HS-27A (cell line): Measurements from ENCODE around the gene ERF.

Source experiments
- DNase-seq: peaks from one replicate; pipeline ENCODE4 v3.0.0-alpha.2; 2012; ENCODE audit warnings: low read depth, missing footprints

The ERF gene

DNA sequence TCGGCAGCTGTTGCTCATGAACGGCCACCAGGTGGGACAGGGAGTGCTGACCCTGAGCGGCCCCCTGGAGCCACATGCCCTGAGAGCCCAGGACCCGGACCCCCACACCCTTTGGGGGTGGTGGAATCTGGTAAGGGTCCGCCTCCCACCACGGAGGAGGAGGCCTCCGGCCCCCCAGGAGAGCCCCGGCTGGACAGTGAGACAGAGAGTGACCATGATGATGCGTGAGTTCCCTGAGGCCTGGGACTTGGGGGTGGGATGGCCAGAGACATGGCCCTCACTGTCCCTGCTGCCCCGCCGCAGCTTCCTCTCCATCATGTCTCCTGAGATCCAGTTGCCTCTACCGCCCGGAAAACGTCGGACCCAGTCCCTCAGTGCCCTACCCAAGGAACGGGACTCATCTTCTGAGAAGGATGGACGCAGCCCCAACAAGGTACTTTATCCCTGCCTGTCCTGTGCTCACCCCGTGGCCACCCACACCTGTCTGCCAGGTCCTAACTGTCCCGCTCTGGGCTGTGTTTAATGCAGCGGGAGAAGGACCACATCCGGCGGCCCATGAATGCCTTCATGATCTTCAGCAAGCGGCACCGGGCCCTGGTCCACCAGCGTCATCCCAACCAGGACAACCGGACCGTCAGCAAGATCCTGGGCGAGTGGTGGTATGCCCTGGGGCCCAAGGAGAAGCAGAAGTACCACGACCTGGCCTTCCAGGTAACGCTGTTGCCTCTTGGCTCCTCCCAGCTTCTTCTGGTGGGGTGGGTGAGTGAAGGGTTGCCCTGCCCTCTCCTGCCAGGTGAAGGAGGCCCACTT lies 32.3 kb upstream of the ERF start:
- no peak for DNase-seq

DNA sequence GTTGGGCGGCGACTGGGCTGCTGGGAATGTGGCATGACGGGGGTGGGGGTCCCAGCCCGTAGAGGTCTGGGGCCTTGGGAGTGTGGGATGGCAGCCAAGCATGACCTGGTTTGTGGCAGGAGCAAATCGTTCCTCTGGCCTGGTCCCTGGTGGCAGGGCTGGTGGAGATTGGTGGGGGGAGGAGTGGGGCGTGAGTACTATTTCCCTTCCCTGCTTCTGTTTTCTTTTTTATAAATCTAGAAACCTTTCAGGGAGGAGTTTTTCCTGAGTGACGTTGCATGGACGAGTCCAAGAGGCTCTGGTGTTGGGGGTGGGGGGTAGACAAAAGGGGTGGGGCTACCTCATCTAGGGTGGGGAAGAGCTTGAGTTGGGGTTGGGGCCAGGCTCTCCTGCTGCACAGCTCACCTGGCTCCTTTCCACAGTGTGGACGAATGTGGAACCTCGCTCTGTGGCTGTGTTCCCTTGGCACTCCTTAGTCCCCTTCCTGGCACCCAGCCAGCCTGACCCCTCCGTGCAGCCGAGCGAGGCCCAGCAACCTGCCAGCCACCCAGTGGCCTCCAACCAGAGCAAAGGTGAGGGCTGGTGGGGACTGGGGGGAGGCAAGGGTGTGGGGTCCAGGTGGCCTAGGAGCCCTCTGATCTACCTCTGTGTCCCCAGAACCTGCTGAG lies 31.6 kb upstream of the ERF start:
- DNase-seq = no peak

DNA sequence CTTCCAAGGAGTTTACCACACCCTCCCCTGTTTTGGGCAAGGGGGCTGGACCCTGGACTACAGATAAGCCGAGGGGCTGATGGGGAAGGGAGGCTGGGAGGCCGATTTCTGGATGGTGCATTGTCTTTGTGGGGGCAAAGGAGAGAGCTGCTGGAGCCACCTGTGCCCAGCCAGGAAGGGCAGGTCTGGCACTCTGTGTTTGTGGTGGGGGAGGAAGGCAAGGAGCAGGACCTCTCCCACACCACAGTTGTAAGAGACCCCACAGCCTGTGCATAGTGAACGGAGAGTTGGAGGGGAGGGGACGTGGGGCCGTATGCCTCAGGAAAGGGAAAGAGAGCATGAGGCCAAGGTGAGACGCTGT lies 31.0 kb upstream of the ERF start:
- no peak for DNase-seq

DNA sequence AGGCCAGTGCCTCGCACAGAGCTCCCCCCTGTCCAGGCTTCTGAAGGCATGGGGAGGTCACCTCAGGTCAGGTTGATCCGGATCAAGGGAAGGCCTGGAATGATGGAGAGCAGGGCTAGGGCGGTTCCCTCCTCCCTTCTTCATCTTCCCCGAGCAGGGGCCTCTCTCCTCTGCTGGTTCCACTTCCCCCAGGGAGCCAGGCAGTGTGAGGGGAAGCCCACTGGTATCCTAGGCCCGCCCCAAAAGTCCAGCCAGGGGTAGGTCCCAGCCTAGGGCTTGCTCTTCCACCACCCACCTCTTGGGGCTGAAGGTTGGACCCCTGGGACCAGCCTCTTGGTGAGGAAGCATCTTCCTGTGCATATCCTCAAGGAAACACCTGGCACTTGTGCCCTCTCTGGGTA lies 30.6 kb upstream of the ERF start:
- no peak for DNase-seq

DNA sequence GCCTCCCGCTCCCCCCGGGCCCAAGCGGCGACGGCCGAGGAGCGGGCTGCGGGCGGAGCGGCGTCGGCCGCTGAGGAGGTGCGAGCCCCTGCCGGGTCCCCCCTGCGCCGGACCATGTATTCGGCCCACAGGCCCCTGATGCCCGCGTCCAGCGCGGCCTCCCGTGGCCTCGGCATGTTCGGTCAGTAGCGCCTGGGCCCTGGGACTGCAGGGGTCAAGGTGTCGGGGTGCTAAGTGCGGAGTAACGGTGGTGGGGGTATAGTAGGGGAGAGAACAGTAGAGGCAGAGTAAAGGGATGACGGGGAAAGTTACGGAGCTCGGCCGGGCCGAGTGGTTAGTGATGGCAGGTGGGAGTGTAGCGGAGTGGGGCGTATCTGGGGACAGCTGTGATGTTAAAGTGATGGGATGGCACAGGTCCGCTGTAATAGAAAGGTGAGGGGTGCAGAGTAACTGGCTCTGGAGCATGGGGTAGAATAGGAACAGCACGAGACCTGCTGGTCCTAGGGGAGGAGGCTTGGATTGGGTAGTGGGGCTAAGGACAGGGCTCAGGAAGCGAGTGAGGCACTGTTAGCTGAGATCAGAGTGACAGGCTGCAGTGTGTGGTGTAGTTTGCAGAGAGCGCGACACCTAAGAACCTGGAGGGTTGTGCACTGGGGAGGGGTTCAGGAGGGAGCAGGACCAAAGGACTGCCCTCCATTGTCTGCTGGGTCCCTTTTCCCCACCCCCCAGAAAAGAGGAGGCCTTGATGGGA lies 29.8 kb upstream of the ERF start:
- no peak for DNase-seq

DNA sequence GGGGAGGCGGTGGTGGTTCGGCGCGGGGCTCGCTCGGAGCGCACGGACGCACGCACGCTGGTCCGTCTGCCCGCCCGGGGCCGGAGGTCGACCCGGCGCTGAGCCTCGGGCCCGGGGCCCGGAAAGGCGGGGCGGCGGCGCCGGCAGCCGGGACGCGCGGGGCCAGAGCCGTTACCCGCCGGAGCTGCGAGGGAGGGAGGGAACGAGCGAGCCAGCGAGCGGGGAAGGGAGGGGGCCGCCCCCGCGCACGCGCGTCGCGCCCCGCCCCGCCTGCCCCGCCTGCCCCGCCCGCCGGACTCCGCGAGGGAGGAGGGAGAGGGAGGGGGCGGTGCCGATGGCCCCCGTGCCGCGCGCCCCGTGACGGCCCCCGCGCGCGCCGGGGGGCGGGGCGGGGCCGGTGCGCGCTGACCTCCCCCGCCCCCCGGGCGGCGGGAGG lies 29.2 kb upstream of the ERF start:
- no peak for DNase-seq

DNA sequence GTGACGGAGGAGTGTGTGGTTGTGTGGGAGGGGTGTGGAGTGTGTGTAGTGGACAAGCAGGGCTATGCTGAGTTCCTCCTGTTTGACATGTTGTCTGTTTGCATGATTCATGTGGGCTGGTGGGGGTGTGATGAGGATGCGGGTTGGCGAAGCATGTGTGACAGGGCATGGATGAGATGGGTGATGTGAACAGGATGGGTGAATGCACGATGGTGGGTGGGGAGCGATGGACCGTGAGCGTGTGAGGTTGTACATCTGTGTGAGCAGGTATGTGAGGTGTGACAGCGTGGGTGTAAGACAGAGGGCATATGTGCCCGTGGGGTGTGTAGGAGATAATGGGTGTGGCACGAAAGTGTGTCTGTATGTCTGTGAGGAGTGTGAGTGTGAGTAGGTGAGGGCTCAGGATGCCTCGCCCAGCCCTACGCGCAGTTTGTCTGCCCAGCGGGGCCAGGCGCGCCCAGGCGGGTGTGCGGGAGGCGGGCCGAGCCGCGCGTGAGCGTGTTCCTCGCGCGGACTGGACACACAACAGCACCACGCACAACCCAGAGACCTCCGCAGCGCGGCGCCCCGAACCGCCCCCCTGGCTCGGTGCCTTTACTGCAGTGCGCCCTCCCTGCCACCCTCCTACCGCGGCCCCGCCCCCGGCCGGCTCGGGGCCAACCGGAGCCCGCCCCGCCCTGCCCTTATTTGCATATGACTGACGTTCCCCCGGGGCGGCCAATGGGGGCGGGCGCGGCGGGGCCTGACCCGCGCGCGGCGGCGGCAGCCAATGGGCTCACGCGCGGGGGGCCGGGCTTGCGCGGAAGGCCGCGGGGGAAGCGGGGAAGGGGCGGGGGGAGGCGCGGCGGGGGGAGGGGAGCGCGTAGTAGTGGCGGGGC lies 28.5 kb upstream of the ERF start:
- peak; percentile 86 for DNase-seq

DNA sequence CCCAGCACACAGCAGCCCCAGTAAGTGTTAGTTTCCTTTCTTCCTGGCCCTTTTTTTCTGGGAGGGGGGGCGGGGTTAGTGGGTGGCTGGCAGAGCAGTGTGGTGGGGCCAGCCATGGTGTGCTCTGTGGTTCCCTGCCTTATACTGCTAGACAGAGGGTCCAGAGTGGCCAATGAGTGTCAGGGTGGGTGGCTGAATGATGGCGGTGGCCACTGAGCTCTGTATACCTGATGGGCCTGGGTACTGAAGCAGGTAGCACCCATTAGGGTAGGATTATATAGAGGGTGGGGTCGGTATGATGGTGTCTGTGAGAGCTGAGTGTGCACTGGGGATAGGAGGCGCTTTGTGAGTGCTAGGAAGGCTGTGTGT lies 27.9 kb upstream of the ERF start:
- no peak for DNase-seq

DNA sequence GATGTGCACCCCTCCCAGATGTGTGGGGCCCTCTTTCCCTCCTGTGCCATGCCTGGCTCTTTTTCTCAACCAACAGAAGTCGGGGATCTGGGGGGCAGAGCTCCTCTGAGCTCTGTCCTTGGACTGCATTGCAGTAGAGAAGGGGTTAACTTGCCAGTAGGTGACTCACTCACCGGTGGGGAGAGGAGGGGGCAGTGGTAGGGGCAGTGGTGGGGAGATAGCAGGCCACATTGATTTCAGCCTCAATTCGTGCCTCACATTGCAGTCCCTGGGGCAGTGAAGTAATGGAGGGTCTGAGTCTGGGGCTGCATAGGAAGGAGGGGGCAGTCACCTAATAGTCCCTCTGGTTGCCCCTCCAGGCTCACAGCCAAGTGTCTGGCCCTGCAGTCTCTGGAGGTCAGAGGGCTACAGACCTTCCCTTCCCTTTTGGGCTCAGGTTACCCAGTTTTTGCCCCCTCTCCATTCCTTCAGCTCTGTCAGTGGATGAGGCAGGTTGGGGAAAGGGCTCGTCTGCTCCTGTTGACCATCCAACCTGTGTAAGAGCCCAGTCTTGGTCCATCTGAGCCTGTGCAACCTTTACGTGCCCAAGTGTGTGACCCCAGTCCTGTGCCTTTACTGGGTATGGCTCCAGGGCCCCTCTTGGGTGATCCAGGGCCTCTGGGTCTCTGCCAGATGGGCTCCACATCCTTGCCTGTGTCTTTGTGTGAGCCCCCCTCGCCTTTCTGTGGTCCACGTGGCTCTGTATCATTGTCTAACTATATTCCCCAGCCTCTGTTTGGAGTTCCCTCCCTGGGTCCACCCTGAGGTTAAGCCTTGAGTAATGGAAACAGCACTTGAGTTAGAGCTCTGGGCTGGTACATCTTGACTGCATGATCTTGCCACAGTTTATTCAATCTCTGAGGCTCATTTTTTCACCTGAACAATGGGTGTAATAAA lies 27.2 kb upstream of the ERF start:
- DNase-seq = no peak

DNA sequence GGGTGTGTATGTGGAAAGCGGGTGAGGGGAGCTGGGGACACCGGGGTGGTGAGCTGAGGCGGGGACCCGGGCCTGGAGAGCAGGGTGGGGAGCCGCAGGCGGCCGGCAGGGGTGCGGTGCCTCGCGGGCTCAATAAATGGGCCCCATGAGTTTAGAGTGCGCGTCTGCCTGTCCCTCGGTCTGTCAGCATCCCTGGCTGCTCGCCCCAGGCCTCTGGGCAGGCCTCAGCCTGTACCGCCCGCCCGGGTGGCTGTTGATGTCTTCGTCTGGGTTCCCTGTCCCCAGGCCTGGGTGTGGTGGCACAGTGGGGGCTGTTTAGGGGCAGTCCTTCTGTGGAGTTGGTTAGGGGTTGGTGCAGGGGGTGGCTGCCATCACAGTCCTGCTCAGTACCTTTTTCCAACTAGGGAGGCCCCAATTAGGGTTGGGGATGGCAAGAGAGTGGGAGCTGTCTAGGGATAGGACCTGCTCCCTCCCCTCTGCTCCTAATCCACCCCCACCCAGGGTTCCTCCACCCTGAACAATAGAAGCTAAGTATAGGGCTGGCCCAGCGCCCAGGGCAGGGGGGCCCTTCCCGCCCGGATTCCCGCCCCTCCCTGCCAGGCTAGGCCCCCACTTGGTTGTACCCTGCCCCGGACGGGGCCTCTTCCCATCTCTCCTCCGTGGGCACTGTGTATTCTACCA lies 26.4 kb upstream of the ERF start:
- no peak for DNase-seq

DNA sequence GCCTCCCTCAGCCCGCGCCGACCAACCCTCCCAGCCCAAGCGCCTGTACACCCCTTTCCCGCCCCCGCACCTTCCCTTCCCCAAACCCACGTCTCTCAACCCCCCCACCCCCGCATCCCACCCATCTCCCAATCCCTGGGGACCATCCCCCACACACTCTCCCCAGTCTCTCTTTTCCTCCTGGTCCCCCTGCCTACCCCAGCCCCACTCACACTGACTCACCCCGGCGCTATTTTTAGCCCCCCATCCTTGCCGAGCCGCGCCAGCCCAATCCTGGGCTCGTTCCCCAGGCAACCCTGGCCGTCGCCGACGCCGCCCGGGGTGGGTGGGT lies 25.9 kb upstream of the ERF start:
- DNase-seq = no peak

DNA sequence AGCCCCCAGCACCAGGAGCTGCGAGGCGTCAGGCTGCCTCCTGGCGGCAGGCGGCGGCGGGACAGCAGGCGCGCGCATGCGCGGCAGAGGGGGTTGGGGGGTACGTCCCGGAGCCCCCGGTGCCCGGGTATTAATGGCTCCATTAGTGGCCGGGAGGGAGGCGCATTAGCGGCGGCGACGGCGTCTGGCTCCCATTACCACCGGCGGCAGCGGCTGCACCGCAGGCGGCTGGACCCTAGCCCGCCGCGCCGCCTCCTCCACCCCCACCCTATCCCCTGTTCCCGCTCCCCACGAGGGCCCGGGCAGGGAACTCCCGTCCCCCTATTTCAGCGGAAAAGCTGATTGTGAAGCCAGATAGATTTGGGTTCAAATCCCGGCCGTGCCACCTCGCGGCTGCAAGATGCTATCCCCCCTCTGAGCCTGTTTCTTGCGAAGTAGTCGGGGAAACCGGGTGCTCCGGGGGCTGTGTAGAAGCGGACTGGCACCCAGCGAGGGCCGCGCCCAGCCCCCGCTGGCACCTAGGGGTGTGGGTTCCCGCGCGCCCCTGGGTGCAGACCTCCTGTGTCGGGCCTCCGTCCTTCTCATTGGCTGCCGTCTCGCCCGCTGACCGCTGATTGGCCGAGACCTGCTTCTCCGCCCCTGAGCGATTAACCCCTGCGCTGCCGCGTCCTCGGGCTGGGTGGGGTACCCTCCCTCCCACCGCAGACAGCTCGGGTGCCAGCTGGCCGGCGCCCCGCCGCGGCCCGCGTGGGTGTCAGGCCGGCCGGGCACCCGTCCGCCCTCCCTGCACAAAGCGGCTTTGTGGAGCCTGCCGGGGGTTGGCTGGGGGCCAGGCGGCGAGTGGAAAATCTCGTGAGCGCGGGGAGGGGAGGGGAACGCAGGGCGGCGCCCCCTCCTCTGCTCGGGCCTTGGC lies 25.2 kb upstream of the ERF start:
- peak; percentile 96 for DNase-seq

DNA sequence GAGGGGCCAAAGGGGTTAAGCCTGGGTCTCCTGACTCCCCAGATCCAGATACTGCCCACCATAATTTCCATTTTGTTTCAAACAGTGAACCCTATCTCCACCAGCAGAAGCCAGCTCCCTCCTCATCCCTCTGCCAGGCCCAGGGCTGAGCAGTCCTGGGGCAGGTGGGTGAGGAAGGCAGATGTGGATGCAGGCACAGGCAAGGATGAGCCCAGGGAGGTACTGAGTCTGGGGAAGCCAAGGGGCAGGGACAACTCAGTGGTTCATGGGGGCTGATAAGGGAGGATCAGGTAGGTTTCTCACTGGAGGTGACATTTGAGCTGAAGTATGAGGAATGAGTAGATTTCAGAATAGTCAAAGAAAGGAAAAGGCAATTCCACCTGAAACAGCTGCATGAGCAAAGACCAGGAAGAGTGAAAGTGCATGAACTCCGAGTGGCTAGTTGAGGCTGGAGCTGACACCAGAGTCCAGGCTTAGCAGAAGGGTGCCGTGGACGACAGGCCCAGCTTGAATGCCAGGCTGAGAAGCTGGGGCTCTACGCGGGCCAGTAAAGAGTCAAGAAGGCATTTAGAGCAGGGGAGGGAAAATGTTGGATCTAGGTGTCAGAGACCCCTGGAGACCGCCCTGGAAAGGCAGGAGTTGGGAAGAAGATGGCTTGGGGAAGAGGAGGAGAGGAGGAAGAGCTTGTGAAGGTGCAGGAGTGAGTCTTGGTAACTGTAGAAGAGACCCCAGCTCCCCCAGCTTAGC lies 24.4 kb upstream of the ERF start:
- DNase-seq = no peak

DNA sequence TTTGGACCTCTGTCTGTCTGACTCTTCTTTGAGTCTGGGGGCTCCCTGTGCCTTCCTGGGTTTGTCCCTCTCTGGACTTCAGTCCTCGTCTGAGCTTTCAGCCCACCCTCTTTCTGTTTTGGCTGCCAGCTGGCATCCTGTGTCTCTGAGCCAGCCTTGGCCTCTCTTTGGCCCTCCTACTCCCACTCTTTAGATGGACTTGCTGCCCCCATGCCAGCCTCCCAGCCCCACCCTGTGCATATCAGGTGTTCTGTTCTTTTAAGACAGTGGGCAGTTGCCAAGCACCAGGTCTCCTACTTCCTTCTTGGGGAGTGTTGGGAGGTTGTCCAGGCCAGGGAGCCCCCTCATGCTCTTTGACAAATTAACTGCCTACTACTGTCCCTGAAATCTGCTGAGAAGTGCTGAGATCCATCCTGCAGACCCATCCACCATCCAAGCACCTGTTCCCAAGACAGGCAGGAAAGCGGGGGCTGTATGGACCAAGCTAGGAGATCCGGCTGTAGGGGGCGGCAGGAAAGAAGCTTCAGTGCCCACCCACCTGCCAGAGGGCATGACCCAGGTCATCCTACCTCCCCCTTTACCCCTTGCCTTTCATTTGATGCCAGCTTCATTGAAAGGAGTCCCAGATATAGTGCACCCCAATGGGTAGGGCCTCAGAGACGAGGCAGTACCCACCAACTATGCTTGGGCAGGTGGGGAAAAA lies 23.7 kb upstream of the ERF start:
- no peak for DNase-seq

DNA sequence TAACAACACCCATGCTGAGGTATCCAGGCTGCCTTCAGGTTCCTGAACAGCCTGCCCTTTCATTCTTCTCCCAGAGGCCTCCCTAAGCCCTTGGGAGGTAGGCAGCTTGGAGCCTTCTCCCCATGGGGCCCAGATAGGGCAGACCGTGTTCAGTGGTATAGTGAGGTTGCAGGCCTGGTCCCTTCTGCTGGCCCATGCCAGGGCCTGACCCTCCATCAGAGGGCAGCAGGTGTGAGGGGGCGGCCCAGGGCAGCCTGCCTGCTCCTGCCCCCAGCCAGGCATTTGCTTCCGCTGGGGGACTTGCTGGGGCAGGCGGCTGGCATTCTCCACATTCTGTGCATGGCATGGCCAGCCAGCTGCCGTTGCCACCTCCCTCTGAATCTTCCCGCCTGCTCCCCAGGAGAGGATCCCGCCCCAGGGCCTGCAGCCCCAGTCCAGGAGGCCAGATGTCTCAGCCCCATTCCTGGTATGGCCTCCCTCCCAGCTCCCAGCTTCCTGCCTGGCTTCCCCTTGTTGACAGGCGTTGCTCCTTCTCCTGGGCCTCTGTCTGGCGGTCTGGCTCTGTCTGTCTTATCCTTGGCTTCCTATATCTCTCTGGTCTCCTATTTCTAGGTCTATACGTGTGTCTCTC lies 23.0 kb upstream of the ERF start:
- DNase-seq = no peak

DNA sequence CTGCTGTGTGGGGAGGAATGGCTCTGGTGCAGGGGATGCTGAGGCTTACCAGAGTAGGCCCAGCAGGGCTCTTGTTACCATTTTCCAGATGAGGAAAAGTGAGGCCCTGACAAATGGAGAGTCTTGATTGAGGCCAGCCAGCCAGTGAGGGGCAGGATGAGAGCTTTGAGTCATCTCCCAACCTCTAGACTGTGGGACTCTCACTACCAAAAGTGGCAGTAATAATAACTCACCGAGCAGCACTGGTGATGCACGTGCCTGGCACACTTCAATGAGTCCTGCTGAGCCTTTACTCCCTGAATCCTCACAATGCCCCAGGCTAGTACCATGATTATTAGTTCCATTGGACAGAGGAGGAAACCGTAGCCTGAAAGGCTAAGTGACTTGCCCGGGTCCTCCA lies 21.9 kb upstream of the ERF start:
- no peak for DNase-seq

DNA sequence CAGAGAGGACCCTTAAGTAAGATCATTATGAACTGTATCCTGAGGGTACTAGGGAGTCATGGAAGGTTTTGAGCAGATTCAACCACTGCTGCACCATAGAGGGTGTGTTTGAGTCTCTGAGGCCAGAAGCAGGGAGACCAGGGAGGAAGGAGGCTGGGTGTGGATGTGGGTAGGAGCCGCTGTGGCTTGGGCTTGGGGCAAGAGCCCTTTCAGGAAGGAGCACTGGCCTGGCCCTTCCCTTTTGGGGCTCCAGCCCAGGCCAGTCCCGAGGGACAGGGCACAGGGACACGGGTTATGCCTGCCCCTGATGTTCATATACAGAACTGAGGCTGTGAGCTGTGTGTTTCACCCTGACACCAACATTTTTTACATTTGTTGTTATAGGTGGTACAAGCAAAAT lies 21.4 kb upstream of the ERF start:
- DNase-seq = no peak

DNA sequence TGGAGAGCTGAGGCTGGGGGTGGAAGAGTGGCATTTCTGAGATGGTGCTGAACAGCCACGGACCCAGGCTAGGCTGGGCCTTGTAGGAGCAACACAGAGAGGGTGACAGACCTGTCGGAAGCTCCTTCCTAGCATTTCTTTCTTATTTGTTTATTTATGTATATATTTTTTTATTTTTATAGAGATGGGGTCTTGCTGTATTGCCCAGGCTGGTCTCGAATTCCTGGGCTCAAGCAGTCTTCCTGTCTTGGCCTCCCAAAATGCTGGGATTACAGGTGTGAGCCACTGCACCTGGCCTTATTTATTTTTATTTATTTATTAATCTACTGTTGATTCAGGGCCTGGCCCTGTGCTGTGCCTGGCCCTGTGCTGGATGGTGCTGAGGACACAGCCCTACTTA lies 20.6 kb upstream of the ERF start:
- DNase-seq = no peak
